ENCODE measurements around the gene TRH.
"Not testable (repeated sequence)": the region's sequence is repeated elsewhere in the genome, so short reads cannot be mapped to it uniquely, and the experiment has no call there.

Gene TRH

GRCh38 chr3:129966876-129967275, 7.6 kb upstream of the TRH start:
- no peak for DNase-seq

GRCh38 chr3:129967761-129968160, 6.8 kb upstream of the TRH start:
- no peak for DNase-seq

- no peak for DNase-seq
These were observed 3.0 kb upstream of the TRH start for GRCh38 chr3:129971351-129972052.

GRCh38 chr3:129972301-129972700, 2.2 kb upstream of the TRH start:
- no peak for DNase-seq

GRCh38 chr3:129973853-129974563, 512 bp upstream of the TRH start:
- no peak for DNase-seq

GRCh38 chr3:129974833-129975704, 549 bp downstream of the TRH start:
- no peak for DNase-seq

GRCh38 chr3:129975705-129976048, 1.2 kb downstream of the TRH start:
- DNase-seq: no peak

- no peak for DNase-seq
These were observed 1.8 kb downstream of the TRH start for GRCh38 chr3:129976286-129976685.

GRCh38 chr3:129978123-129978522, 3.6 kb downstream of the TRH start:
- DNase-seq: no peak

- no peak for DNase-seq
These were observed 5.4 kb downstream of the TRH start for GRCh38 chr3:129979905-129980304.

- DNase-seq: no peak
These were observed 9.0 kb downstream of the TRH start for GRCh38 chr3:129983561-129983960.

- no peak for DNase-seq
These were observed 9.6 kb downstream of the TRH start for GRCh38 chr3:129984125-129984524.

- peak; percentile 49 for DNase-seq
These were observed 10.6 kb downstream of the TRH start for GRCh38 chr3:129985113-129985512.

- DNase-seq: no peak
These were observed 13.9 kb downstream of the TRH start for GRCh38 chr3:129988429-129988828.

GRCh38 chr3:129989414-129989813, 14.9 kb downstream of the TRH start:
- no peak for DNase-seq

GRCh38 chr3:129992781-129993180, 18.3 kb downstream of the TRH start:
- DNase-seq: no peak

GRCh38 chr3:129994883-129995559, 20.5 kb downstream of the TRH start:
- no peak for DNase-seq

GRCh38 chr3:129996073-129996472, 21.6 kb downstream of the TRH start:
- DNase-seq: no peak

GRCh38 chr3:129999176-129999575, 24.7 kb downstream of the TRH start:
- DNase-seq: not testable (repeated sequence)

- DNase-seq: not testable (repeated sequence)
These were observed 28.4 kb downstream of the TRH start for GRCh38 chr3:130002666-130003598.

- DNase-seq: no peak
These were observed 36.0 kb downstream of the TRH start for GRCh38 chr3:130010556-130010955.

GRCh38 chr3:130012108-130012507, 37.6 kb downstream of the TRH start:
- DNase-seq: not testable (repeated sequence)

Data from NCI-H2107 (cell line).